Endothelial cell of umbilical vein (primary cell): ENCODE data around the gene GABBR2. TPM values are rescaled to one million over a fixed set of nuclear protein-coding genes. Genes with fewer than 3 reads are reported as not detected.

Experiments used
- BruUV-seq: library from RNA; stranded (reverse); fragments of 400-500 nt; replicated peaks from 2 replicates; lab custom pipeline; 2021; lab: Mats Ljungman, UMichigan
- CTCF ChIA-PET: fragments of 300-600, 350-600 bp; sonication (Branson Sonifier 250); formaldehyde crosslinking; loops from one replicate; lab custom pipeline; 2021; ENCODE audit warnings: antibody characterized with exemption, inconsistent platforms; lab: Charles Lee
- POLR2A ChIA-PET: fragments of 300-600, 350-600 bp; sonication (Branson Sonifier 250); formaldehyde crosslinking; loops from one replicate; lab custom pipeline; 2021; ENCODE audit warnings: antibody characterized with exemption, inconsistent platforms; lab: Charles Lee
- DNase-seq: peaks from one replicate; pipeline ENCODE4 v3.0.0-alpha.2; 2011; ENCODE audit warnings: low read depth, low spot score
- FAIRE-seq: peaks from 2 replicates; lab custom pipeline; 2011; peaks lifted over from hg19 to GRCh38; lab: Jason Lieb, UNC
- H2AFZ ChIP-seq: 2 replicates; pipeline ENCODE4 v1.6.0; 2012; ENCODE audit warnings: low read depth, low read length, control low read depth, inconsistent platforms
- H3K27ac ChIP-seq: 2 replicates; pipeline ENCODE4 v1.5.1; 2011; ENCODE audit warnings: low read depth, mild to moderate bottlenecking, control low read depth, low read length, moderate library complexity; ENCODE audit not compliant: insufficient read depth
- H3K27me3 ChIP-seq, 2 experiments: 2 replicates each; pipeline versions ENCODE4 v1.6.0 to v1.6.1; 2011; ENCODE audit warnings: low read length in 2 of 2, mixed read lengths in 1 of 2; ENCODE audit not compliant: control insufficient read depth in 2 of 2, insufficient read depth in 2 of 2
- H3K36me3 ChIP-seq, 2 experiments: 2 replicates in 1 of 2; 3 replicates in 1 of 2; pipeline ENCODE4 v1.5.1; 2011; ENCODE audit warnings: low read length in 2 of 2, mild to moderate bottlenecking in 1 of 2, moderate library complexity in 1 of 2; ENCODE audit not compliant: control insufficient read depth in 2 of 2, insufficient read depth in 2 of 2; ENCODE audit errors: extremely low read depth in 1 of 2
- H3K4me1 ChIP-seq: 3 replicates; pipeline ENCODE4 v1.5.1; 2011; ENCODE audit warnings: mild to moderate bottlenecking, low read length; ENCODE audit not compliant: control insufficient read depth, insufficient read depth; ENCODE audit errors: extremely low read depth
- H3K4me2 ChIP-seq: 2 replicates; pipeline ENCODE4 v1.6.1; 2011; ENCODE audit warnings: low read length, control low read depth, mixed read lengths; ENCODE audit not compliant: insufficient read depth
- H3K4me3 ChIP-seq, 3 experiments: fragments of 200-600 bp in 1 of 3; sonication (generic), shearing (Covaris generic) in 1 of 3; replicated peaks in 1 of 3; 2 replicates each; pipeline ENCODE4 v1.5.1; 2011 to 2016; ENCODE audit warnings: control low read depth in 3 of 3, low read length in 3 of 3, mild to moderate bottlenecking in 2 of 3, inconsistent platforms in 1 of 3, low read depth in 1 of 3, moderate library complexity in 1 of 3; ENCODE audit not compliant: insufficient read depth in 1 of 3
- H3K79me2 ChIP-seq: 2 replicates; pipeline ENCODE4 v1.6.0; 2012; ENCODE audit warnings: low read length, inconsistent platforms; ENCODE audit not compliant: control insufficient read depth, insufficient read depth
- H3K9ac ChIP-seq: replicated peaks from 2 replicates; pipeline ENCODE3; 2011; ENCODE audit warnings: low read length, control low read depth; ENCODE audit not compliant: insufficient read depth; ENCODE audit errors: extremely low read depth
- H3K9me1 ChIP-seq: replicated peaks from 3 replicates; pipeline ENCODE4 v1.6.0; 2011; ENCODE audit warnings: mild to moderate bottlenecking, low read length; ENCODE audit not compliant: control insufficient read depth, insufficient read depth; ENCODE audit errors: extremely low read depth
- H3K9me3 ChIP-seq: replicated peaks from 2 replicates; pipeline ENCODE4 v1.5.1; 2012; ENCODE audit warnings: low read length, inconsistent platforms; ENCODE audit not compliant: control insufficient read depth, insufficient read depth
- H4K20me1 ChIP-seq: replicated peaks from 2 replicates; pipeline ENCODE3; 2011; ENCODE audit warnings: mild to moderate bottlenecking, low read length; ENCODE audit not compliant: control insufficient read depth, insufficient read depth; ENCODE audit errors: extremely low read depth
- EZH2 ChIP-seq: IDR thresholded peaks from 2 replicates; pipeline ENCODE4 v1.6.1; 2012; ENCODE audit warnings: borderline replicate concordance, low read depth, mild to moderate bottlenecking, moderate library complexity, low read length, inconsistent platforms; ENCODE audit not compliant: severe bottlenecking
- FOS ChIP-seq: IDR thresholded peaks from 2 replicates; pipeline ENCODE4 v1.6.1; 2011; ENCODE audit warnings: mild to moderate bottlenecking, low read length, moderate library complexity, borderline replicate concordance; ENCODE audit not compliant: insufficient read depth
- MYC ChIP-seq: IDR thresholded peaks from one replicate; pipeline ENCODE4 v1.6.1; 2011; ENCODE audit warnings: mild to moderate bottlenecking, low read depth, low read length
- dilution Hi-C: fragments of 300-500 bp; cut with MboI; formaldehyde crosslinking; loops from one replicate; pipeline ENCODE4 v1.15.0; 2019; ENCODE audit warnings: low sequenced_read_pairs; ENCODE audit not compliant: extremely low pct_ligation_motif_present
- intact Hi-C: fragments of 100-400 bp; cut with micrococcal nuclease; formaldehyde crosslinking; loops from one replicate; pipeline ENCODE4 v1.10.0; 2022
- polyA plus RNA-seq, 4 experiments: library from polyadenylated mRNA; depleted of rRNA in 3 of 4; stranded (reverse) in 3 of 4; unstranded in 1 of 4; fragments of >200 nt; gene quantifications; 2 replicates each; pipeline versions ENCODE4 v1.2.1 to v1.2.3, GENCODE V29; 2011 to 2012; ENCODE audit warnings: missing spikeins in 1 of 4
- total RNA-seq: library from RNA; stranded (reverse); gene quantifications from 2 replicates; pipeline ENCODE4 v1.2.3, GENCODE V29; 2021
- TF ChIP-seq, protein P1 (sequence below), 2 donors: IDR thresholded peaks; 1 replicate in 1 of 2; 2 replicates in 1 of 2; pipeline ENCODE4 v1.5.1; 2011; ENCODE audit warnings: low read length in 2 of 2, mild to moderate bottlenecking in 2 of 2, moderate library complexity in 2 of 2, control low read depth in 1 of 2, inconsistent platforms in 1 of 2, low read depth in 1 of 2; ENCODE audit not compliant: insufficient read depth in 1 of 2; ENCODE audit errors: extremely low read depth in 1 of 2
- TF ChIP-seq, protein P2 (sequence below): IDR thresholded peaks from 2 replicates; pipeline ENCODE4 v1.6.1; 2011; ENCODE audit not compliant: insufficient read depth, insufficient read length

Gene GABBR2
- total and polyA plus RNA-seq, 2 donors (not counting 3 experiments of a cell fraction or from before 2014, with no cell fraction given), result 1.1 to 9.2 TPM

DNA sequence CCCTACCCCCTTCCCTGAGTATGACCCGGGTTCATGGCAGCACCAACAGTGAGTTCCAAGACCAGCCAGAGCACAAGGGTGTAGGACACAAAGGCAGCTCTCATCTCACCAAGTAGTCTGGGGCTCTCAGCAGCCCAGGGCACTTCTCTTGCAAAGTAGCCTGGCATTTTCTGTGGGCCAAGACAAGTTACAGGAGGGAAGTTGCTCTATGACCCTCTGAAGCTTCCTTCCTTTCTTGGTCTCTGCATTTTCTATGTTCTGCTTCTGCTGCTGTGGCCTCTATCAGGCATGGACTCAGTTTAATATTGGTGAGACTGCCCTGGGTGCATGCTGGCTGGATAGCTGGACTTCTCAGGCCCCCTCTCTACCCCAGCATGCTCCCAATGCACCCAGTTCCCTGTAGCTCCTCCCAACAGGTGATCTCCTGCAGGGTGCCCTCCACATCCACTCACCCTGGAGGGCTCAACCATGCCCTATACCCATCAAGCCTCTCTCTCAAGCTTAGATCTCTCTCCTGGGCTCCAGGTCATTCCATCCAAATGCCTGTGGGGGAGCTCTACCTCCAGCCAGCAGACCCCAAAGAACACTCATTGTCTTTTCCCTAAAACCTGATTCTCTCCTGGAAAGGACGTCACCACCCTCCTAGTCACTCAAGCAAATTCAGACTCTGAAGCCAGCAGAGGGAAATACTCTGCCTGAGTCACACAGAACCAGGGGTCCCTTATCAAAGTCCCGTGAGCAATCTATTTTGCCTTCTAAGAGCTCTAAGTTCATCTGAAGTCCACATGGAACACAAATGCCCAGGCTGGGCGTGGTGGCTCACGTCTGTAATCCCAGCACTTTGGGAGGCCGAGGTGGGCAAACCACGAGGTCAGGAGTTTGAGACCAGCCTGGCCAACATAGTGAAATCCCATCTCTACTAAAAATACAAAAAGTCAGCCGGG is 467.1 kb downstream of the GABBR2 start:
- H3K4me1 ChIP-seq, result no peaks in the 10 kb centered on the region
- DNase-seq (no peak), FAIRE-seq (no peak)
- H3K9me1 ChIP-seq, result no peaks in the 10 kb centered on the region
- CTCF ChIA-PET, result interaction anchor here (0.6 to 2.0 kb wide), 11 partner anchors 9 to 534 kb away, joined by 3 to 10 read pairs (median 3); no protein-coding TSS in a partner anchor
- H3K4me3 ChIP-seq, result no peak overlapping the region
- H3K27me3 ChIP-seq, result no peaks in the 10 kb centered on the region
- no peaks in the 10 kb centered on the region for H3K9me3 ChIP-seq
- H3K79me2 ChIP-seq, result no peaks in the 10 kb centered on the region
- POLR2A ChIA-PET, result no interaction called here
- intact Hi-C loops, result no loop called here
- BruUV-seq, result no TSS peak
- no peak overlapping the region for H2AFZ ChIP-seq
- H3K36me3 ChIP-seq, result no peaks in the 10 kb centered on the region
- no peak overlapping the region for H3K4me2 ChIP-seq
- dilution Hi-C loops, result no loop called here
- H3K9ac ChIP-seq, result no peak overlapping the region
- TF ChIP-seq EZH2, result no peak
- TF ChIP-seq MYC, result no peak
- TF ChIP-seq, protein P1, sequence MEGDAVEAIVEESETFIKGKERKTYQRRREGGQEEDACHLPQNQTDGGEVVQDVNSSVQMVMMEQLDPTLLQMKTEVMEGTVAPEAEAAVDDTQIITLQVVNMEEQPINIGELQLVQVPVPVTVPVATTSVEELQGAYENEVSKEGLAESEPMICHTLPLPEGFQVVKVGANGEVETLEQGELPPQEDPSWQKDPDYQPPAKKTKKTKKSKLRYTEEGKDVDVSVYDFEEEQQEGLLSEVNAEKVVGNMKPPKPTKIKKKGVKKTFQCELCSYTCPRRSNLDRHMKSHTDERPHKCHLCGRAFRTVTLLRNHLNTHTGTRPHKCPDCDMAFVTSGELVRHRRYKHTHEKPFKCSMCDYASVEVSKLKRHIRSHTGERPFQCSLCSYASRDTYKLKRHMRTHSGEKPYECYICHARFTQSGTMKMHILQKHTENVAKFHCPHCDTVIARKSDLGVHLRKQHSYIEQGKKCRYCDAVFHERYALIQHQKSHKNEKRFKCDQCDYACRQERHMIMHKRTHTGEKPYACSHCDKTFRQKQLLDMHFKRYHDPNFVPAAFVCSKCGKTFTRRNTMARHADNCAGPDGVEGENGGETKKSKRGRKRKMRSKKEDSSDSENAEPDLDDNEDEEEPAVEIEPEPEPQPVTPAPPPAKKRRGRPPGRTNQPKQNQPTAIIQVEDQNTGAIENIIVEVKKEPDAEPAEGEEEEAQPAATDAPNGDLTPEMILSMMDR (IDR thresholded peaks at IDR 0.05; ENCODE audit: extremely low read depth in 1 of 2, insufficient read depth in 1 of 2, low read depth in 1 of 2, low read length in 2 of 2), result peak in 1 of 2 donors; percentile 8
- TF ChIP-seq, protein P2, sequence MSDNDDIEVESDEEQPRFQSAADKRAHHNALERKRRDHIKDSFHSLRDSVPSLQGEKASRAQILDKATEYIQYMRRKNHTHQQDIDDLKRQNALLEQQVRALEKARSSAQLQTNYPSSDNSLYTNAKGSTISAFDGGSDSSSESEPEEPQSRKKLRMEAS, result no peak
- TF ChIP-seq FOS, result no peak
- no peaks in the 10 kb centered on the region for H4K20me1 ChIP-seq
- no peak overlapping the region for H3K27ac ChIP-seq
